Islet of Langerhans (tissue), 1 donor: ENCODE measurements around the gene PRKX.
"Not testable (repeated sequence)": the region's sequence is repeated elsewhere in the genome, so short reads cannot be mapped to it uniquely, and the experiment has no call there.

ENCODE experiments used
- FAIRE-seq: peaks from one replicate; lab custom pipeline; 2011; peaks lifted over from hg19 to GRCh38; lab: Jason Lieb, UNC

PRKX gene

GRCh38 chrX:3713225-3713936, at the start of gene PRKX:
PRKX (minus strand) TSS chrX:3713649; CDS start chrX:3713253, 396 bp downstream.
- no peak for FAIRE-seq

- no peak for FAIRE-seq
Measured at GRCh38 chrX:3763111-3763510, 49.7 kb upstream of the PRKX start.

GRCh38 chrX:3757510-3758025, 44.1 kb upstream of the PRKX start:
- FAIRE-seq = no peak

GRCh38 chrX:3748052-3748559, 34.7 kb upstream of the PRKX start:
- no peak for FAIRE-seq

- no peak for FAIRE-seq
Measured at GRCh38 chrX:3743801-3744439, 30.5 kb upstream of the PRKX start.

- FAIRE-seq = not testable (repeated sequence)
Measured at GRCh38 chrX:3740946-3741345, 27.5 kb upstream of the PRKX start.

GRCh38 chrX:3738509-3738908, 25.1 kb upstream of the PRKX start:
- FAIRE-seq = no peak

- FAIRE-seq = not testable (repeated sequence)
Measured at GRCh38 chrX:3736536-3736935, 23.1 kb upstream of the PRKX start.

GRCh38 chrX:3735891-3736290, 22.4 kb upstream of the PRKX start:
- not testable (repeated sequence) for FAIRE-seq

- FAIRE-seq = not testable (repeated sequence)
Measured at GRCh38 chrX:3734456-3734855, 21.0 kb upstream of the PRKX start.

GRCh38 chrX:3733043-3733430, 19.6 kb upstream of the PRKX start:
- no peak for FAIRE-seq

GRCh38 chrX:3732326-3733042, 19.0 kb upstream of the PRKX start:
- not testable (repeated sequence) for FAIRE-seq

- FAIRE-seq = no peak
Measured at GRCh38 chrX:3728454-3728853, 15.0 kb upstream of the PRKX start.

GRCh38 chrX:3723460-3723859, 10.0 kb upstream of the PRKX start:
- not testable (repeated sequence) for FAIRE-seq

GRCh38 chrX:3717742-3718420, 4.4 kb upstream of the PRKX start:
- FAIRE-seq = no peak

GRCh38 chrX:3715921-3716320, 2.5 kb upstream of the PRKX start:
- FAIRE-seq = no peak

GRCh38 chrX:3714706-3715479, 1.4 kb upstream of the PRKX start:
- FAIRE-seq = not testable (repeated sequence)

GRCh38 chrX:3713937-3714434, 537 bp upstream of the PRKX start:
- FAIRE-seq = no peak

- no peak for FAIRE-seq
Measured at GRCh38 chrX:3712870-3713224, 602 bp downstream of the PRKX start.

GRCh38 chrX:3712051-3712869, 1.2 kb downstream of the PRKX start:
- FAIRE-seq = no peak
